RWPE2 (cell line): ENCODE results near the gene TAS1R3.
"Not testable (repeated sequence)": the region's sequence is repeated elsewhere in the genome, so short reads cannot be mapped to it uniquely, and the experiment has no call there.

Experiments used
- ATAC-seq: fragments of 200-7000 bp; cut with Tn5 transposase; 3 replicates; pipeline ENCODE4 v1.9.1; 2021; ENCODE audit warnings: low read depth
- DNase-seq: peaks from one replicate; pipeline ENCODE4 v3.0.0-alpha.2; 2020; ENCODE audit warnings: low spot score
- H3K27ac ChIP-seq: fragments of 450-650 bp; 2 replicates; pipeline ENCODE4 v1.5.1; 2017; ENCODE audit warnings: mild to moderate bottlenecking; ENCODE audit not compliant: poor library complexity, severe bottlenecking
- H3K27me3 ChIP-seq: fragments of 250-450 bp; sonication (Bioruptor Pico); 2 replicates; pipeline ENCODE4 v1.5.1; 2021; ENCODE audit warnings: mild to moderate bottlenecking, moderate library complexity; ENCODE audit not compliant: insufficient read depth, poor library complexity, severe bottlenecking
- H3K36me3 ChIP-seq: fragments of 250-450 bp; sonication (Bioruptor Pico); 2 replicates; pipeline ENCODE4 v1.5.1; 2020; ENCODE audit warnings: low read depth, mild to moderate bottlenecking, moderate library complexity
- H3K4me1 ChIP-seq: fragments of 250-450 bp; sonication (Bioruptor Pico); 2 replicates; pipeline ENCODE4 v1.5.1; 2021; ENCODE audit warnings: mild to moderate bottlenecking, moderate library complexity; ENCODE audit not compliant: insufficient read depth, poor library complexity, severe bottlenecking
- H3K4me3 ChIP-seq: fragments of 250-450 bp; sonication (Bioruptor Pico); 2 replicates; pipeline ENCODE4 v1.5.1; 2021; ENCODE audit warnings: mild to moderate bottlenecking, moderate library complexity; ENCODE audit not compliant: severe bottlenecking
- H3K9me3 ChIP-seq: fragments of 250-450 bp; sonication (Bioruptor Pico); 2 replicates; pipeline ENCODE4 v1.5.1; 2021; ENCODE audit warnings: mild to moderate bottlenecking, moderate library complexity; ENCODE audit not compliant: severe bottlenecking
- TF ChIP-seq, protein P1 (sequence below): fragments of 450-650 bp; IDR thresholded peaks from one replicate; pipeline ENCODE4 v1.5.1; 2017; ENCODE audit warnings: mild to moderate bottlenecking, moderate library complexity; ENCODE audit not compliant: poor library complexity, severe bottlenecking

TAS1R3 gene

DNA sequence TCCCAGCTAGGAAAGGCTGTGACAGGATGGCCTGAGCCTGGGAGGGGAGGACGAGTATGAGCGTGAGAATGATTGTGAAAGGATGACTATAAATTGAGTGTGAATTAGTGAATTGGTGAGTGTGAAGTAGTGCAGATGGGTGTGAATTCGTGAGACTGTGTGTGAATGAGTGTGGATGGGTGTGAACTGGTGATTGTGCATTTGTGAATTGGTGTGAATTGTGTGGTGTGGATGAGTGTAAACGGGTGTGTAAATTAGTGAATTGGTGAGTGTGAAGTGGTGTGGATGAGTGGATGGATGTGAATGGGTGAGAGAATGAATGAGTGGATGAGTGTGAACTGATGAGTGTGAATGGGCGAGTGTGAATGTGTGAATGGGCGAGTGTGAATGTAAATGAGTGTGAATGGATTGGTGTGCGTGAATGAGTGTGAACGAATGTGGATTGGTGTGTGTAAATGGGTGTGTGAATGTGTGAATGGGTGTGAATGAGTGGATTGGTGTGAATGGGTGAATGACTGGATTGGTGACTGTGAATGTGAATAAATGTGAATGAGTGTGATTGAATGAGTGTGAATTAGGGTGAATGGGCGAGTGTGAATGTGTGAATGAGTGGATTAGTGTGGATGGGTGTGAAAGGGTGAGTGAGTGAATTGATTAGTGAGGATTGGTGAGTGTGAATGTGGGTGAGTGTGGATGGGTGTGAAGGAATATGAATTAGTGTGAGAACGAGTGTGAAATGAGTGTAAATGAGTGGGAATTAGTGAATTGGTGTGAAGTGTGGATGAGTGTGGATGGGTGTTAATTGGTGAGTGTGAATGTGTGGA is 35.0 kb downstream of the TAS1R3 start:
- Histone ChIP-seq H3K36me3 (no peaks in the 10 kb centered on the region), H3K4me1 (no peaks in the 10 kb centered on the region), H3K27me3 (no peaks in the 10 kb centered on the region), H3K27ac (no peak overlapping the region), H3K4me3 (no peak overlapping the region), H3K9me3 (no peaks in the 10 kb centered on the region)
- ATAC-seq, result no peak
- DNase-seq, result no peak
- TF ChIP-seq, protein P1, sequence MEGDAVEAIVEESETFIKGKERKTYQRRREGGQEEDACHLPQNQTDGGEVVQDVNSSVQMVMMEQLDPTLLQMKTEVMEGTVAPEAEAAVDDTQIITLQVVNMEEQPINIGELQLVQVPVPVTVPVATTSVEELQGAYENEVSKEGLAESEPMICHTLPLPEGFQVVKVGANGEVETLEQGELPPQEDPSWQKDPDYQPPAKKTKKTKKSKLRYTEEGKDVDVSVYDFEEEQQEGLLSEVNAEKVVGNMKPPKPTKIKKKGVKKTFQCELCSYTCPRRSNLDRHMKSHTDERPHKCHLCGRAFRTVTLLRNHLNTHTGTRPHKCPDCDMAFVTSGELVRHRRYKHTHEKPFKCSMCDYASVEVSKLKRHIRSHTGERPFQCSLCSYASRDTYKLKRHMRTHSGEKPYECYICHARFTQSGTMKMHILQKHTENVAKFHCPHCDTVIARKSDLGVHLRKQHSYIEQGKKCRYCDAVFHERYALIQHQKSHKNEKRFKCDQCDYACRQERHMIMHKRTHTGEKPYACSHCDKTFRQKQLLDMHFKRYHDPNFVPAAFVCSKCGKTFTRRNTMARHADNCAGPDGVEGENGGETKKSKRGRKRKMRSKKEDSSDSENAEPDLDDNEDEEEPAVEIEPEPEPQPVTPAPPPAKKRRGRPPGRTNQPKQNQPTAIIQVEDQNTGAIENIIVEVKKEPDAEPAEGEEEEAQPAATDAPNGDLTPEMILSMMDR, result no peak

DNA sequence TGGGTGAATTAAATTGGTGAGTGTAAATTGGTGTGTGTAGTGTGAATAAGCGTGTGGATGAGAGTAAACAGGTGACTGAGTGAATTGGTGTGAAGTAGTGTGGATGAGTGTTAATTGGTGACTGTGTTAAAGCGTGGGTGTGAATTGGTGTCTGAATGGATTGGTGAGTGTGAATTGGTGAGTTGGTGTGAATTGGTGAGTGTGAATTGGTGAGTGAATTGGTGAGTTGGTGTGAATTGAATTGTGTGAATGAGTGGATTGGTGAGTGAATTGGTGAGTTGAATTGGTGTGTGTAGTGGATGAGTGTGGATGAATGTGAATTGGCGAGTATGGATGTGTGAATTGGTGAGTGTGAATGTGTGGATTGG is 35.6 kb downstream of the TAS1R3 start:
- no peaks in the 10 kb centered on the region for H3K9me3 ChIP-seq
- ATAC-seq, result no peak
- TF ChIP-seq, protein P1, result no peak

DNA sequence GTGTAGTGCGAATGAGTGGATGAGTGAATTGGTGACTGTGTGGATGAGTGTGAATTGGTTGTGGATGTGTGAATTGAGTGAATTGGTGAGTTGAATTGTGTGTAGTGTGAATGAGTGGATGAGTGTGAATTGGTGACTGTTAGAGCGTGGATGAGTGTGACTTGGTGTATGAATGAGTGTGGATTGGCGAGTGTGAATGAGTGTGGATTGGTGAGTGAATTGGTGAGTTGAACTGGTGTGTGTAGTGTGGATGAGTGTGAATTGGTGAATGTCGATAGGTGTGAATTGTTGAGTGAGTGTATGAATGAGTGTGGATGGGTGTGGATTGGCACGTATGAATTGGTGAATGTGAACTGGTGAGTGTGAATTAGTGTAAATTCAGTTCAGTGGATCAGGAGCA is 36.2 kb downstream of the TAS1R3 start:
- Histone ChIP-seq H3K4me3 (no peak overlapping the region), H3K27me3 (no peaks in the 10 kb centered on the region), H3K27ac (no peak overlapping the region), H3K4me1 (no peaks in the 10 kb centered on the region), H3K9me3 (no peaks in the 10 kb centered on the region), H3K36me3 (no peaks in the 10 kb centered on the region)
- TF ChIP-seq, protein P1, result no peak
- DNase-seq, result no peak
- no peak for ATAC-seq

More for the DNA sequence above, 35.6 kb downstream of the TAS1R3 start:
- no peak overlapping the region for H3K27ac ChIP-seq
- no peaks in the 10 kb centered on the region for H3K4me1 ChIP-seq
- no peaks in the 10 kb centered on the region for H3K36me3 ChIP-seq
- no peak overlapping the region for H3K4me3 ChIP-seq
- no peaks in the 10 kb centered on the region for H3K27me3 ChIP-seq
- DNase-seq, result no peak

DNA sequence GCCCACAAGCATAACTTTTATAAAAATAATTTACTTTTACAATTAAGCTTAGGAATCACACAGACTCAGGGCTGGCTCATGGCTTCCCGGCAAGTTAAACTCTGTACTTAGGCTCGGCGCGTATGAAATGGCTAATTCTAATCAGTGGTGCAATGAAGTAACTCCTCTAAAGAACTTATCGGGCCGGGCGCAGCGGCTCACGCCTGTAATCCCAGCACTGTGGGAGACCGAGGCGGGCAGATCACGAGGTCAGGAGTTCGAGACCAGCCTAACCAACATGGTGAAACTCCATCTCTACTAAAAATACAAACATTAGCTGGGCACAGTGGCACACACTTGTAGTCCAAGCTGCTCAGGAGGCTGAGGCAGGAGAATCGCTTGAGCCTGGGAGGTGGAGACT is 39.0 kb downstream of the TAS1R3 start:
- not testable (repeated sequence) for DNase-seq, H3K9me3 ChIP-seq, H3K4me3 ChIP-seq

DNA sequence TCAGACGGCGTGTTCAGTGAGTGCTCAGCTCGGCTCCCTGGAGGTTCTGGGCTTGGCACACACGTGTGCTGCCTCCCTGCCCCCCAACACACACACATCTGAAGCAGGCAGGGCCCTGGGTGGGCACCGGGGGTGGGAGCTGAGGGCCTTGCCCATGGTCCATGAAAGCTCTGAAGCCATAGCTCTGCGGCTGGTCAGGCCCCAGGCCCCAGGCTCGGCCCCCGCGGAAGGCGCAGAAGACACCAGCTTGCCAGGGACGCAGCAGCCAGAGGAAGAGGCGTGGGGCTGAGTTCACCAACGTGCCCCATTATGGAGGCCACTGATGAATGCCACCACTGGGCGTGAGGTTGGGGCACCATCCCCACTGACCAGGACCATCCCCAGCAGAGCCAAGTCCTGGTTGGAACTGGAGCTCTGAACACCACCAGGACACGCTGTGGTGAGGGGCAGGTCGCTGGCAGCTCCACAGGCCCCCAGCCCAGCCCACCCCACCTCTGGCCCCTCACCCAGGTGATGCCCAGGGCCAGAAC is 39.8 kb downstream of the TAS1R3 start:
- DNase-seq, result no peak
- Histone ChIP-seq H3K36me3 (peaks cover 8% of the 10 kb centered on the region), H3K9me3 (no peaks in the 10 kb centered on the region), H3K4me1 (peaks cover 4% of the 10 kb centered on the region), H3K4me3 (no peak overlapping the region), H3K27ac (no peak overlapping the region), H3K27me3 (no peaks in the 10 kb centered on the region)
- ATAC-seq, result no peak
- TF ChIP-seq, protein P1, result no peak

More for the DNA sequence above, 39.0 kb downstream of the TAS1R3 start:
- not testable (repeated sequence) for ATAC-seq, H3K4me1 ChIP-seq, H3K36me3 ChIP-seq, H3K27me3 ChIP-seq, H3K27ac ChIP-seq
